Glutamatergic neuron (in vitro differentiated cells): ENCODE measurements around the gene PLEKHM1. TPM values are rescaled to one million over a fixed set of nuclear protein-coding genes. Genes with fewer than 3 reads are reported as not detected.

ENCODE experiments used
- DNase-seq: peaks from one replicate; pipeline ENCODE4 v3.0.0; 2022
- H3K27ac Mint-ChIP-seq: one replicate; pipeline ENCODE4 v1.8.0; 2020; ENCODE audit warnings: mild to moderate bottlenecking, mixed read lengths, inconsistent platforms; ENCODE audit not compliant: unreplicated experiment
- H3K27me3 Mint-ChIP-seq: one replicate; pipeline ENCODE4 v1.8.0; 2020; ENCODE audit warnings: mild to moderate bottlenecking, moderate library complexity, mixed read lengths, inconsistent platforms; ENCODE audit not compliant: unreplicated experiment
- H3K36me3 Mint-ChIP-seq: one replicate; pipeline ENCODE4 v1.8.0; 2020; ENCODE audit warnings: mild to moderate bottlenecking, mixed read lengths, inconsistent platforms; ENCODE audit not compliant: unreplicated experiment
- H3K4me1 Mint-ChIP-seq: one replicate; pipeline ENCODE4 v1.8.0; 2020; ENCODE audit warnings: mild to moderate bottlenecking, low read depth, mixed read lengths, inconsistent platforms; ENCODE audit not compliant: unreplicated experiment
- H3K4me3 Mint-ChIP-seq: one replicate; pipeline ENCODE4 v1.8.0; 2020; ENCODE audit warnings: mild to moderate bottlenecking, mixed read lengths, inconsistent platforms; ENCODE audit not compliant: unreplicated experiment
- H3K9me3 Mint-ChIP-seq: one replicate; pipeline ENCODE4 v1.8.0; 2020; ENCODE audit warnings: mild to moderate bottlenecking, moderate library complexity, mixed read lengths, inconsistent platforms; ENCODE audit not compliant: unreplicated experiment
- CTCF ChIP-seq: fragments of 200-600 bp; sonication (generic); IDR thresholded peaks from one replicate; pipeline ENCODE4 v1.5.0; 2021; ENCODE audit not compliant: partially characterized antibody, unreplicated experiment
- total RNA-seq: library from RNA; stranded (reverse); fragmentation: NEBNext Ultra II Directional; extraction: Animal tissue kit (Norgen Biotek cat#: 25700); gene quantifications from one replicate; pipeline ENCODE4 v1.2.1, GENCODE V29; 2021; ENCODE audit not compliant: unreplicated experiment

PLEKHM1 gene
- total RNA-seq, 1 donor from 2014 or later, result 59.5 TPM

DNA sequence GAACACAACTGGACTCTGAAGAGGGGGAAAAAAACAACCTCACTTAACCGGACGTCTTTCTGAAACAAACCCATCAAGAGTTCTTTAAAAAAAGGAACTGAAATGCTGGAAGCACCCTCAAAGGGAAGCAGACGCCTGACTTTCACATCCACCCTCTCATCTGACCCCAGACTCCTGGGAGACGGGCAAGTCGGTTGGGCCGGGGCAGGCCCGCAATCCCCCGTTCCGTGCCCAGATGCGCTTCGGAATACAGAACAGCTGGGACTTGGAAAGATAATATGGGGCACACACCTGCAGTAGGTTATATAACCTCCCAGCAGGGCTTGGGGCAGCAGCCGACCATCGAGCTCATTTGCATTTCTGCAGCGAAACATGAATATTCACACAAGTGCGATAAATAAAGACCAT is 61.6 kb downstream of the PLEKHM1 start:
- Mint-ChIP-seq H3K9me3 (peaks cover 5% of the 10 kb centered on the region), H3K4me1 (peaks cover 10% of the 10 kb centered on the region), H3K4me3 (peak overlapping the region; percentile 74), H3K27me3 (peaks cover 26% of the 10 kb centered on the region), H3K27ac (no peak overlapping the region), H3K36me3 (no peaks in the 10 kb centered on the region)
- no peak for DNase-seq
- TF ChIP-seq CTCF, result no peak

DNA sequence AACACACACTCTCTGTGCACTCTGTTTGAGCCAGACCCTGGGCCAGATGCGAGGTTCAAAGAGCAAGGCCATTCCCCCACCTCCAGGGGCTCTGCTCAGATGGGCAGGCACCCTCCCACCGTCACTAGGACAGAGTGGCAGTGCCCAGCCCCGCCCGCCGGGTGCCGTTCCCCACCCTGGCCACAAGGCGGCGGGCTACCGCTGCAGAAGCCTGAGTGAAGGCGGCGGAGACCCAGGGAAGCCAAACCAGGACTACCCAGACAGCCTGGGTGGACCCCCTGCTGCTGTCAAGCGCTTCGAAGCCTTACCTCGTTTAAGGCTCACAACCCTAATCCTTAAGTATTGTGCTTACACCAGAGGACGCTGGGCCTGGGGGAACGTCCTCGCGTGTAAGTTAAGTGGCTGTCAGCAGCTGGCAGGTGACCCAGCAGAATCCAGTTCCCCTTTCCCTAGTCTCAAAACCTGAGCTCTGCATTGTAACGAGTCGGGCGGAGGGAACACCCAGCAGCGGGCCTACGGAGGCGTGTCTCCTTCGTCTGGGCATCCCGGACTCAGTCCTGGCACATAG is 62.4 kb downstream of the PLEKHM1 start:
- H3K36me3 Mint-ChIP-seq, result peaks cover 4% of the 10 kb centered on the region
- DNase-seq, result peak; percentile 86
- H3K27ac Mint-ChIP-seq, result no peak overlapping the region
- H3K9me3 Mint-ChIP-seq, result peaks cover 7% of the 10 kb centered on the region
- H3K4me1 Mint-ChIP-seq, result peaks cover 10% of the 10 kb centered on the region
- peak overlapping the region; percentile 63 for H3K4me3 Mint-ChIP-seq
- H3K27me3 Mint-ChIP-seq, result peaks cover 29% of the 10 kb centered on the region
- peak; percentile 99 for TF ChIP-seq CTCF

GRCh38 chr17:45427181-45427835 is 63.2 kb downstream of the PLEKHM1 start:
- Mint-ChIP-seq H3K4me1 (peaks cover 10% of the 10 kb centered on the region), H3K4me3 (no peak overlapping the region), H3K36me3 (peaks cover 4% of the 10 kb centered on the region), H3K9me3 (peaks cover 7% of the 10 kb centered on the region), H3K27me3 (peaks cover 29% of the 10 kb centered on the region), H3K27ac (no peak overlapping the region)
- no peak for DNase-seq
- no peak for TF ChIP-seq CTCF

DNA sequence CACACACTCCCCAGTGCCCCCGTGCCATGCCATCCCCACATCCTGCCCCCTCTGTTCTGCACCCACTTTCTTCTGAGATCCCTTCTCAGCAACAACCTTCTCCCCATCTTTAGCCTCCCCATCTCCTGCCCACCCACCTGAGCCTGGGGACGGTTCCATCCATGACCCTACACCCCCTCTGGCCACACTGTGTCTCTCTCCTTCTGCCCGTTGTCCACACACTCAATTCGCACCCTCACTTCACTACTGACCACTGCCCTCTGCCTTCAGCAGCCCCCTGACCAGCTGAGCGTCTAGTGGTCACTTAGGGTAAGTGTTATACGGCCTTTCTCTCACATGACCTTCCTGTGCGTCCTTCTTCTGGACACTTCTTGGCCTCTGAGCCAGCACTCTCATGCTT is 64.0 kb downstream of the PLEKHM1 start:
- H3K4me1 Mint-ChIP-seq, result peaks cover 10% of the 10 kb centered on the region
- H3K4me3 Mint-ChIP-seq, result no peak overlapping the region
- DNase-seq, result no peak
- H3K27ac Mint-ChIP-seq, result no peak overlapping the region
- no peak for TF ChIP-seq CTCF
- H3K36me3 Mint-ChIP-seq, result peaks cover 4% of the 10 kb centered on the region
- peaks cover 7% of the 10 kb centered on the region for H3K9me3 Mint-ChIP-seq
- H3K27me3 Mint-ChIP-seq, result peaks cover 29% of the 10 kb centered on the region

GRCh38 chr17:45425984-45426413 is 64.5 kb downstream of the PLEKHM1 start:
- peaks cover 10% of the 10 kb centered on the region for H3K4me1 Mint-ChIP-seq
- H3K9me3 Mint-ChIP-seq, result peaks cover 7% of the 10 kb centered on the region
- H3K27ac Mint-ChIP-seq, result no peak overlapping the region
- peaks cover 4% of the 10 kb centered on the region for H3K36me3 Mint-ChIP-seq
- peaks cover 28% of the 10 kb centered on the region for H3K27me3 Mint-ChIP-seq
- no peak for TF ChIP-seq CTCF
- no peak overlapping the region for H3K4me3 Mint-ChIP-seq
- no peak for DNase-seq
